HG02943 (cell line): ENCODE data around the gene MEI1.
A peak's percentile ranks its signal among the peaks of the same experiment; 100 is the strongest.
"Not testable (repeated sequence)": the region's sequence is repeated elsewhere in the genome, so short reads cannot be mapped to it uniquely, and the experiment has no call there.

Source experiments
- ATAC-seq: cut with Tn5 transposase; IDR thresholded peaks from one replicate; pipeline ENCODE4 v1.9.1; 2021; ENCODE audit warnings: mild to moderate bottlenecking, low read depth, moderate library complexity; ENCODE audit not compliant: unreplicated experiment

The MEI1 gene

GRCh38 chr22:41682033-41682807 lies 17.1 kb upstream of the MEI1 start:
- peak; percentile 72 for ATAC-seq

GRCh38 chr22:41683052-41683451 lies 16.3 kb upstream of the MEI1 start:
- ATAC-seq, result no peak

GRCh38 chr22:41683616-41684015 lies 15.7 kb upstream of the MEI1 start:
- no peak for ATAC-seq

GRCh38 chr22:41684194-41684593 lies 15.1 kb upstream of the MEI1 start:
- ATAC-seq, result no peak

- ATAC-seq, result not testable (repeated sequence)
These were observed 12.4 kb upstream of the MEI1 start for GRCh38 chr22:41686890-41687289.

- no peak for ATAC-seq
These were observed 11.4 kb upstream of the MEI1 start for GRCh38 chr22:41687901-41688364.

- ATAC-seq, result peak; percentile 68
These were observed 10.7 kb upstream of the MEI1 start, which contains the start of gene SNU13 for GRCh38 chr22:41688365-41689211. Gene SNU13 (minus strand): TSS chr22:41688867. CDS start chr22:41688796, 71 bp downstream.

- no peak for ATAC-seq
These were observed 8.8 kb upstream of the MEI1 start for GRCh38 chr22:41690476-41690875.

GRCh38 chr22:41695211-41695610 lies 4.1 kb upstream of the MEI1 start:
- ATAC-seq, result no peak

- ATAC-seq, result no peak
These were observed 2.6 kb upstream of the MEI1 start for GRCh38 chr22:41696703-41697102.

- ATAC-seq, result no peak
These were observed 2.1 kb upstream of the MEI1 start for GRCh38 chr22:41697126-41697775.

GRCh38 chr22:41700108-41700364 lies 733 bp downstream of the MEI1 start:
- ATAC-seq, result no peak

GRCh38 chr22:41702763-41703162 lies 3.5 kb downstream of the MEI1 start:
- ATAC-seq, result no peak

GRCh38 chr22:41709341-41709740 lies 10.0 kb downstream of the MEI1 start:
- no peak for ATAC-seq

- no peak for ATAC-seq
These were observed 13.7 kb downstream of the MEI1 start for GRCh38 chr22:41713004-41713403.

- no peak for ATAC-seq
These were observed 23.2 kb downstream of the MEI1 start for GRCh38 chr22:41722496-41722895.

GRCh38 chr22:41725510-41726110 lies 26.3 kb downstream of the MEI1 start:
- ATAC-seq, result no peak

- no peak for ATAC-seq
These were observed 32.3 kb downstream of the MEI1 start for GRCh38 chr22:41731609-41732008.

GRCh38 chr22:41732096-41732772 lies 32.9 kb downstream of the MEI1 start:
- ATAC-seq, result no peak

- ATAC-seq, result not testable (repeated sequence)
These were observed 33.9 kb downstream of the MEI1 start for GRCh38 chr22:41733241-41733640.
